ENCODE measurements around the gene SHE.

GRCh38 chr1:154514066-154514553, 11.9 kb upstream of the SHE start:
- TF ChIP-seq CTCF (IDR thresholded peaks at IDR 0.05) = no peak
- TF ChIP-seq POLR2A (IDR thresholded peaks at IDR 0.05) = no peak
